H9 (cell line): ENCODE measurements around the gene SCD5. TPM values are rescaled to one million over a fixed set of nuclear protein-coding genes. Genes with fewer than 3 reads are reported as not detected.

Experiments used
- DNase-seq: peaks from one replicate; pipeline ENCODE4 v3.0.0-alpha.2; 2017
- H2AFZ ChIP-seq: one replicate; pipeline ENCODE4 v1.6.1; 2013; ENCODE audit warnings: mild to moderate bottlenecking, low read length, control low read depth, moderate library complexity
- H2AK5ac ChIP-seq: 2 replicates; pipeline ENCODE4 v1.6.1; 2013; ENCODE audit warnings: low read length, control low read depth, mixed read lengths; ENCODE audit not compliant: insufficient read length
- H2BK120ac ChIP-seq: one replicate; pipeline ENCODE4 v1.6.1; 2013; ENCODE audit warnings: low read depth, mild to moderate bottlenecking, low read length, control low read depth, inconsistent platforms; ENCODE audit not compliant: poor library complexity, severe bottlenecking
- H2BK12ac ChIP-seq: 2 replicates; pipeline ENCODE4 v1.6.1; 2013; ENCODE audit warnings: low read length, control low read depth, mixed read lengths, low read depth; ENCODE audit not compliant: insufficient read length
- H2BK15ac ChIP-seq: 2 replicates; pipeline ENCODE4 v1.6.1; 2013; ENCODE audit warnings: low read depth, low read length, control low read depth
- H2BK20ac ChIP-seq: one replicate; pipeline ENCODE4 v1.6.1; 2013; ENCODE audit warnings: low read depth, mild to moderate bottlenecking, low read length, control low read depth, inconsistent platforms; ENCODE audit not compliant: poor library complexity, severe bottlenecking
- H2BK5ac ChIP-seq: 2 replicates; pipeline ENCODE4 v1.6.1; 2013; ENCODE audit warnings: low read length, control low read depth, mixed read lengths; ENCODE audit not compliant: insufficient read length
- H3K14ac ChIP-seq: 2 replicates; pipeline ENCODE4 v1.6.1; 2013; ENCODE audit warnings: low read length, control low read depth; ENCODE audit not compliant: insufficient read depth
- H3K18ac ChIP-seq: 2 replicates; pipeline ENCODE4 v1.6.1; 2013; ENCODE audit warnings: low read depth, mild to moderate bottlenecking, mixed read lengths, low read length, control low read depth; ENCODE audit not compliant: insufficient read length
- H3K23ac ChIP-seq: 2 replicates; pipeline ENCODE4 v1.6.1; 2013; ENCODE audit warnings: low read length, control low read depth, mixed read lengths, low read depth; ENCODE audit not compliant: insufficient read length
- H3K23me2 ChIP-seq: 2 replicates; pipeline ENCODE4 v1.6.1; 2013; ENCODE audit warnings: low read depth, mild to moderate bottlenecking, mixed read lengths, low read length, control low read depth; ENCODE audit not compliant: insufficient read length, poor library complexity, severe bottlenecking
- H3K27ac ChIP-seq: 2 replicates; pipeline ENCODE4 v1.5.1; 2013; ENCODE audit warnings: low read length, control low read depth, mixed read lengths, low read depth; ENCODE audit not compliant: insufficient read length
- H3K27me3 ChIP-seq: 2 replicates; pipeline ENCODE4 v1.6.1; 2013; ENCODE audit warnings: low read length, control low read depth, inconsistent platforms; ENCODE audit not compliant: insufficient read depth
- H3K4ac ChIP-seq: 2 replicates; pipeline ENCODE4 v1.6.1; 2013; ENCODE audit warnings: low read depth, mild to moderate bottlenecking, control low read depth, inconsistent platforms, low read length, moderate library complexity
- H3K4me1 ChIP-seq: 2 replicates; pipeline ENCODE4 v1.6.1; 2013; ENCODE audit warnings: low read length, control low read depth, inconsistent platforms; ENCODE audit not compliant: insufficient read depth
- H3K4me2 ChIP-seq: 2 replicates; pipeline ENCODE4 v1.6.1; 2013; ENCODE audit warnings: low read length, control low read depth, mixed read lengths; ENCODE audit not compliant: insufficient read length, insufficient read depth
- H3K56ac ChIP-seq: 2 replicates; pipeline ENCODE4 v1.6.1; 2013; ENCODE audit warnings: low read depth, mild to moderate bottlenecking, mixed read lengths, low read length, control low read depth; ENCODE audit not compliant: insufficient read length
- H3K79me1 ChIP-seq: 2 replicates; pipeline ENCODE4 v1.6.1; 2013; ENCODE audit warnings: low read depth, mild to moderate bottlenecking, moderate library complexity, low read length, control low read depth, inconsistent platforms; ENCODE audit not compliant: insufficient read depth, poor library complexity, severe bottlenecking
- H3K79me2 ChIP-seq: 2 replicates; pipeline ENCODE4 v1.6.1; 2013; ENCODE audit warnings: low read length, control low read depth, inconsistent platforms; ENCODE audit not compliant: insufficient read depth
- H3K9ac ChIP-seq: 2 replicates; pipeline ENCODE4 v1.6.1; 2013; ENCODE audit warnings: low read length, control low read depth, mixed read lengths; ENCODE audit not compliant: insufficient read length; ENCODE audit errors: extremely low read depth
- H3K9me3 ChIP-seq: one replicate; pipeline ENCODE4 v1.6.1; 2013; ENCODE audit warnings: low read depth, low read length, inconsistent platforms; ENCODE audit not compliant: control insufficient read depth
- H3T11ph ChIP-seq: one replicate; pipeline ENCODE4 v1.6.1; 2013; ENCODE audit warnings: mild to moderate bottlenecking, low read length, control low read depth, inconsistent platforms
- H4K20me1 ChIP-seq: one replicate; pipeline ENCODE4 v1.6.1; 2013; ENCODE audit not compliant: control insufficient read depth, insufficient read length, insufficient read depth
- H4K5ac ChIP-seq: 2 replicates; pipeline ENCODE4 v1.6.1; 2013; ENCODE audit warnings: low read depth, mild to moderate bottlenecking, mixed read lengths, low read length, control low read depth; ENCODE audit not compliant: insufficient read length
- H4K8ac ChIP-seq: replicated peaks from 2 replicates; pipeline ENCODE4 v1.6.1; 2013; ENCODE audit warnings: low read length, control low read depth, mixed read lengths, low read depth; ENCODE audit not compliant: insufficient read length
- H4K91ac ChIP-seq: 2 replicates; pipeline ENCODE4 v1.6.1; 2013; ENCODE audit warnings: low read depth, mild to moderate bottlenecking, moderate library complexity, mixed read lengths, low read length, control low read depth; ENCODE audit not compliant: insufficient read length
- H3K27ac Mint-ChIP-seq, 3 experiments: 2 replicates in 2 of 3; 3 replicates in 1 of 3; pipeline ENCODE4 v1.8.0; 2020 to 2021; ENCODE audit warnings: mixed read lengths in 3 of 3, mild to moderate bottlenecking in 1 of 3, moderate library complexity in 1 of 3
- H3K27me3 Mint-ChIP-seq: 2 replicates; pipeline ENCODE4 v1.8.0; 2021; ENCODE audit warnings: low read depth, mild to moderate bottlenecking, moderate library complexity, mixed read lengths
- H3K36me3 Mint-ChIP-seq, 3 experiments: 2 replicates in 2 of 3; 3 replicates in 1 of 3; pipeline ENCODE4 v1.8.0; 2020 to 2021; ENCODE audit warnings: low read depth in 3 of 3, mixed read lengths in 3 of 3; ENCODE audit not compliant: insufficient read depth in 1 of 3
- H3K4me1 Mint-ChIP-seq, 2 experiments: 2 replicates each; pipeline ENCODE4 v1.8.0; 2020; ENCODE audit warnings: mixed read lengths in 2 of 2
- H3K4me3 Mint-ChIP-seq, 2 experiments: 2 replicates in 1 of 2; 3 replicates in 1 of 2; pipeline ENCODE4 v1.8.0; 2020 to 2021; ENCODE audit warnings: mild to moderate bottlenecking in 2 of 2, mixed read lengths in 2 of 2, moderate library complexity in 1 of 2
- H3K9me3 Mint-ChIP-seq, 2 experiments: 2 replicates in 1 of 2; 3 replicates in 1 of 2; pipeline ENCODE4 v1.8.0; 2020; ENCODE audit warnings: mild to moderate bottlenecking in 2 of 2, mixed read lengths in 2 of 2, moderate library complexity in 1 of 2
- CTCF ChIP-seq: fragments of 200-600 bp; sonication (generic); conservative IDR thresholded peaks from 3 replicates; pipeline ENCODE4 v1.8.0; 2021; ENCODE audit warnings: antibody characterized with exemption, mild to moderate bottlenecking
- WGBS: extraction: QIAGEN DNeasy Blood & Tissue Kit; methylation state at CpG from one replicate; pipeline ENCODE4 v1.1.7; 2013; ENCODE audit warnings: missing lambda C conversion rate, low lambda C conversion rate, mixed read lengths; ENCODE audit not compliant: insufficient read length; ENCODE audit errors: extremely low coverage; 5-methylcytosine and 5-hydroxymethylcytosine counted together
- total RNA-seq: library from RNA; stranded (reverse); gene quantifications from 2 replicates; pipeline ENCODE4 v1.2.1, GENCODE V29; 2021

The SCD5 gene
- total RNA-seq, 1 experiment from 2014 or later, result 0.68 TPM

DNA sequence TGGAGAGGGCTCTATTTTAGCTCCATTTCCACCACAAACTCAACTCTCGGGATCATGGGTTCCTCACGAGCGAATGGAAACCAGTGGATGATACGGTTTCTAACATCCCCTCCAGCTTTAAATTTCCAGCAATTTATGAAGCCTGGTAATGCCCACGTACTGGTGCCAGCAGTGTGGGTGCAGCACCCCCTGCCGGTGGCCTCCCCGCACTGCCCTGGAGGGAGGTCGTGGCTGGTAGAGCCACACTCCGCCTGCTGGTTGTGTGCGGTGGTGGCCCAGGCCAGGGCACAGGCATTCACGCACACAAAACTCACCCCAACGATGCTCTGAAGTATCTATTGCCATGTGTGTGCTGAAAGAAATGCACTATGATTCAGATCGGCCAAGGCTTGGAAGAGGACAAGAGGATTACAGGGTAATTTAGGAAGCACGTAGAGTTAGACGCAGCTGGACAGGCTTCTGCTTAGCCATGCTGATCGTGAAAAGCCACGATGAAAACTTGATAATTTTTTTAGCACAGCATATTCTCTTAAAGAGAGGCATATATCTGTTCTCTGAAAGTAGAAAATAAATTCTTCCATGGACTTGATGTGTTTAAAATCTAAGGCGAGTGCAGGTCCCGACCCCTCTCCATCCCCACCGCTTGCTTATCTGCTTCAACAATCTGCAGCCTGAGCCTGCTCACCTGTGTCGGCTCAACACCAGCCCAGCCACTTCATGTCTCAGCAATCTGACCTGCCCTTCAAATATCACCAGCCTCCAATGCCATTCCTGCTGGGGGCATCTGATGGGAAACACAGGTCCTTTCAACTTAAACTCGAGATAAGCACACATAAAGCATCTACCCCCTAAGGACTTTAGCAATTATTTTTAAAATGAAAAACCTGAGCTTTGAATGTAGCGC lies 59.1 kb downstream of the SCD5 start:
- Histone ChIP-seq H2AFZ (peak overlapping the region; percentile 60), H3K23ac (no peak overlapping the region), H2BK15ac (no peak overlapping the region), H2BK5ac (no peak overlapping the region), H3K79me1 (no peaks in the 10 kb centered on the region), H3K18ac (no peak overlapping the region), H3K9me3 (no peaks in the 10 kb centered on the region), H2BK12ac (no peak overlapping the region), H4K8ac (no peak overlapping the region), H3T11ph (no peak overlapping the region), H3K27ac (no peak overlapping the region), H2BK20ac (no peak overlapping the region), H4K20me1 (no peaks in the 10 kb centered on the region), H3K9ac (no peak overlapping the region), H3K14ac (no peak overlapping the region), H3K56ac (no peak overlapping the region), H3K79me2 (no peaks in the 10 kb centered on the region), H4K91ac (no peak overlapping the region), H3K4me1 (no peaks in the 10 kb centered on the region), H3K4me2 (no peak overlapping the region), H3K27me3 (no peaks in the 10 kb centered on the region), H3K23me2 (no peaks in the 10 kb centered on the region), H2AK5ac (no peak overlapping the region), H3K4ac (no peak overlapping the region), H4K5ac (no peak overlapping the region), H2BK120ac (no peak overlapping the region)
- peak; percentile 90 for DNase-seq
- Mint-ChIP-seq H3K4me3 (no peak overlapping the region), H3K9me3 (no peaks in the 10 kb centered on the region), H3K27me3 (peaks cover 9% of the 10 kb centered on the region), H3K27ac (no peak overlapping the region; a peak in 1 of 7 replicates), H3K4me1 (peaks cover 2 to 6% of the 10 kb centered on the region in 2 experiments), H3K36me3 (no peaks in the 10 kb centered on the region)
- WGBS, result no CpG with 5 or more reads among the region's 23 CpGs
- TF ChIP-seq CTCF, result peak; percentile 100
